GM12878 (cell line): ENCODE results near the gene EGR1.

Experiments used
- CEBPB ChIP-seq, 2 experiments: fragments of 150-350 bp in 1 of 2; IDR thresholded peaks; 2 replicates each; pipeline ENCODE4 v1.6.1; 2012 to 2014; ENCODE audit warnings: low read depth in 2 of 2, low read length in 2 of 2, borderline replicate concordance in 1 of 2, inconsistent platforms in 1 of 2
- KDM1A ChIP-seq: fragments of 200-600 bp; sonication (generic); IDR thresholded peaks from 2 replicates; pipeline ENCODE4 v1.6.1; 2016; ENCODE audit warnings: borderline replicate concordance
- SIN3A ChIP-seq: IDR thresholded peaks from 2 replicates; pipeline ENCODE4 v1.6.1; 2012; ENCODE audit warnings: low read depth, low read length, improper control_type of control experiment
- SMC3 ChIP-seq: IDR thresholded peaks from 2 replicates; pipeline ENCODE4 v1.6.1; 2011; ENCODE audit warnings: low read length, improper control_type of control experiment, borderline replicate concordance
- TCF12 ChIP-seq: IDR thresholded peaks from 2 replicates; pipeline ENCODE4 v1.6.1; 2011; ENCODE audit warnings: low read depth, mild to moderate bottlenecking, low read length
- TF ChIP-seq, protein P1 (sequence below): IDR thresholded peaks from 2 replicates; pipeline ENCODE4 v1.6.1; 2012; ENCODE audit warnings: low read depth, low read length, improper control_type of control experiment
- TF ChIP-seq, protein P2 (sequence below), 3 experiments: IDR thresholded peaks in 2 of 3; conservative IDR thresholded peaks in 1 of 3; 2 replicates each; pipeline ENCODE4 v1.5.1; 2011; ENCODE audit warnings: low read depth in 3 of 3, low read length in 3 of 3, mild to moderate bottlenecking in 3 of 3, control low read depth in 2 of 3, moderate library complexity in 2 of 3, inconsistent platforms in 1 of 3, mixed read lengths in 1 of 3; ENCODE audit not compliant: control insufficient read depth in 2 of 3, insufficient read depth in 1 of 3; ENCODE audit errors: extremely low read depth in 1 of 3

DNA sequence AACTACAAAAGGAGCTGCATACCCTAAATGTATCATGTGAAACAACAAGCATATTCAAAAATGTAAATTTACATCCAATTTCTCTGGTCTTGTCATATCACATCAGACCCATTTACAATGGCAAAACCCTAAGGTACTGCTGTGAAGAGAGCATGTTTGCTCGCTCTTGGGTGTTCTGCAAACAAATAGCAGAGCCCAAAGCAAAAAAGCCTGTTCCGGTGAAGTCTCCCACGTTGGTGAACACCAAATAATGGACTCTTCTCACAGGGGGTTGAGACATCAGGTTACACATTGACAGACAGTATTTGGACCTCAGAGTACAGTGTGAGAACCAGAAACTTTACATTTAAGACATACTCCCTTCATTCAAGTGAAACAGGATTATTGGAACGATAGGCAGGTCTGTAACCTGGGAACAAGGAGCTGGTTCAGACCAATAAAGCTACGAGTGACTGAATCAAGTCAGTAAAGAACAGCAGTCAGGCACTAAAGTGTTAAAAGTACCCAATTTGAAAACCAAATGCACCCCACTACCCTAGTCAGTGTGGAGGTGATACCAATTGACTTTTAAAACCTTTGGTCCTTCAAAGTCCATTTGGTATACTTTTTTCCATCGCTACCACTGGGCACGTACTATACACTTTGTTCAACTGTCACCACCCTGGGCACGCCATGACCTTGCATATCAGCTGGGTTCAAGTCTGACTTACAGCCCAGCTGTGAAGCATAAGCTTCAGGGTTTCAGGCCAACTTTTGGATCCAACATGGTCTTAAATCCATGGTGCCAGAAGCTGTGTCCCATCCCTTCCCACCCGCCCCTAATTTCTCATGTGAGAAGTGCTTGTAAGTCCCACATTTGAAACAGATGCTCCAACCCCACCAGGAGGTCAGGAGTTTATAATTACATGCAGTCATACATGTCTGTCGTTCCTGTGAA lies 41.4 kb downstream of the EGR1 start:
- TF ChIP-seq SMC3 (no peak), CEBPB (IDR thresholded peaks at IDR 0.05; ENCODE audit: borderline replicate concordance in 1 of 2, low read depth in 2 of 2, low read length in 2 of 2) (no peak), TCF12 (no peak), SIN3A (no peak), KDM1A (no peak)
- TF ChIP-seq, protein P1, sequence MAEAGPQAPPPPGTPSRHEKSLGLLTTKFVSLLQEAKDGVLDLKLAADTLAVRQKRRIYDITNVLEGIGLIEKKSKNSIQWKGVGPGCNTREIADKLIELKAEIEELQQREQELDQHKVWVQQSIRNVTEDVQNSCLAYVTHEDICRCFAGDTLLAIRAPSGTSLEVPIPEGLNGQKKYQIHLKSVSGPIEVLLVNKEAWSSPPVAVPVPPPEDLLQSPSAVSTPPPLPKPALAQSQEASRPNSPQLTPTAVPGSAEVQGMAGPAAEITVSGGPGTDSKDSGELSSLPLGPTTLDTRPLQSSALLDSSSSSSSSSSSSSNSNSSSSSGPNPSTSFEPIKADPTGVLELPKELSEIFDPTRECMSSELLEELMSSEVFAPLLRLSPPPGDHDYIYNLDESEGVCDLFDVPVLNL: no peak
- TF ChIP-seq, protein P2, sequence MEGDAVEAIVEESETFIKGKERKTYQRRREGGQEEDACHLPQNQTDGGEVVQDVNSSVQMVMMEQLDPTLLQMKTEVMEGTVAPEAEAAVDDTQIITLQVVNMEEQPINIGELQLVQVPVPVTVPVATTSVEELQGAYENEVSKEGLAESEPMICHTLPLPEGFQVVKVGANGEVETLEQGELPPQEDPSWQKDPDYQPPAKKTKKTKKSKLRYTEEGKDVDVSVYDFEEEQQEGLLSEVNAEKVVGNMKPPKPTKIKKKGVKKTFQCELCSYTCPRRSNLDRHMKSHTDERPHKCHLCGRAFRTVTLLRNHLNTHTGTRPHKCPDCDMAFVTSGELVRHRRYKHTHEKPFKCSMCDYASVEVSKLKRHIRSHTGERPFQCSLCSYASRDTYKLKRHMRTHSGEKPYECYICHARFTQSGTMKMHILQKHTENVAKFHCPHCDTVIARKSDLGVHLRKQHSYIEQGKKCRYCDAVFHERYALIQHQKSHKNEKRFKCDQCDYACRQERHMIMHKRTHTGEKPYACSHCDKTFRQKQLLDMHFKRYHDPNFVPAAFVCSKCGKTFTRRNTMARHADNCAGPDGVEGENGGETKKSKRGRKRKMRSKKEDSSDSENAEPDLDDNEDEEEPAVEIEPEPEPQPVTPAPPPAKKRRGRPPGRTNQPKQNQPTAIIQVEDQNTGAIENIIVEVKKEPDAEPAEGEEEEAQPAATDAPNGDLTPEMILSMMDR (IDR thresholded peaks at IDR 0.05 in 2 of 3, conservative IDR thresholded peaks at IDR 0.05 in 1 of 3; ENCODE audit: control insufficient read depth in 2 of 3, extremely low read depth in 1 of 3, insufficient read depth in 1 of 3, low read depth in 3 of 3, low read length in 3 of 3): no peak
